Measurements from ENCODE around the gene SAMD1. TPM values are rescaled to one million over a fixed set of nuclear protein-coding genes. Genes with fewer than 3 reads are reported as not detected.

The SAMD1 gene
- total RNA-seq, 1 donor from 2014 or later = 67.2 TPM

- Mint-ChIP-seq H3K4me3 (peak overlapping the region; percentile 64), H3K4me1 (peaks cover 14% of the 10 kb centered on the region), H3K36me3 (ENCODE audit: low read depth) (no peaks in the 10 kb centered on the region), H3K27ac (ENCODE audit: unreplicated experiment) (no peak overlapping the region), H3K9me3 (no peaks in the 10 kb centered on the region), H3K27me3 (ENCODE audit: low read depth) (peaks cover 28% of the 10 kb centered on the region)
- DNase-seq (ENCODE audit: low read depth, low spot score) = no peak
- no peak for TF ChIP-seq CTCF (conservative IDR thresholded peaks at IDR 0.05)
These were observed 20.1 kb downstream of the SAMD1 start for GRCh38 chr19:14070268-14071050.

- no peaks in the 10 kb centered on the region for H3K9me3 Mint-ChIP-seq
- TF ChIP-seq CTCF (conservative IDR thresholded peaks at IDR 0.05) = no peak
- no peak overlapping the region for H3K4me3 Mint-ChIP-seq
- no peak for DNase-seq (ENCODE audit: low read depth, low spot score)
- peaks cover 10% of the 10 kb centered on the region for H3K27me3 Mint-ChIP-seq (ENCODE audit: low read depth)
- no peaks in the 10 kb centered on the region for H3K4me1 Mint-ChIP-seq
- H3K27ac Mint-ChIP-seq (ENCODE audit: unreplicated experiment) = no peak overlapping the region
- no peaks in the 10 kb centered on the region for H3K36me3 Mint-ChIP-seq (ENCODE audit: low read depth)
These were observed 24.4 kb downstream of the SAMD1 start for GRCh38 chr19:14066134-14066533.

- H3K9me3 Mint-ChIP-seq = no peaks in the 10 kb centered on the region
- no peak for TF ChIP-seq CTCF (conservative IDR thresholded peaks at IDR 0.05)
- H3K4me1 Mint-ChIP-seq = peaks cover 6% of the 10 kb centered on the region
These were observed 27.4 kb downstream of the SAMD1 start for GRCh38 chr19:14063105-14063504.

GRCh38 chr19:14062558-14062855 is 28.0 kb downstream of the SAMD1 start:
- DNase-seq (ENCODE audit: low read depth, low spot score) = no peak
- TF ChIP-seq CTCF (conservative IDR thresholded peaks at IDR 0.05) = no peak
- Mint-ChIP-seq H3K27ac (ENCODE audit: unreplicated experiment) (no peak overlapping the region), H3K36me3 (ENCODE audit: low read depth) (no peaks in the 10 kb centered on the region), H3K27me3 (ENCODE audit: low read depth) (peaks cover 41% of the 10 kb centered on the region), H3K4me1 (peaks cover 6% of the 10 kb centered on the region), H3K4me3 (no peak overlapping the region), H3K9me3 (no peaks in the 10 kb centered on the region)

More at GRCh38 chr19:14063105-14063504, 27.4 kb downstream of the SAMD1 start:
- no peak overlapping the region for H3K4me3 Mint-ChIP-seq
- H3K27ac Mint-ChIP-seq (ENCODE audit: unreplicated experiment) = no peak overlapping the region
- H3K27me3 Mint-ChIP-seq (ENCODE audit: low read depth) = peaks cover 35% of the 10 kb centered on the region
- H3K36me3 Mint-ChIP-seq (ENCODE audit: low read depth) = no peaks in the 10 kb centered on the region
- no peak for DNase-seq (ENCODE audit: low read depth, low spot score)

- TF ChIP-seq CTCF (conservative IDR thresholded peaks at IDR 0.05) = no peak
- peaks cover 6% of the 10 kb centered on the region for H3K4me1 Mint-ChIP-seq
- H3K27me3 Mint-ChIP-seq (ENCODE audit: low read depth) = peaks cover 43% of the 10 kb centered on the region
- no peaks in the 10 kb centered on the region for H3K36me3 Mint-ChIP-seq (ENCODE audit: low read depth)
- no peaks in the 10 kb centered on the region for H3K9me3 Mint-ChIP-seq
- no peak for DNase-seq (ENCODE audit: low read depth, low spot score)
- no peak within 1 kb of the TSS for H3K27ac Mint-ChIP-seq (ENCODE audit: unreplicated experiment)
- no peak within 1 kb of the TSS for H3K4me3 Mint-ChIP-seq
These were observed 28.6 kb downstream of the SAMD1 start, which contains the start of gene PALM3 for GRCh38 chr19:14061751-14062557. Gene PALM3 (minus strand): TSS chr19:14062076. CDS start chr19:14061980, 96 bp downstream.

All from neural crest cell (in vitro differentiated cells).